IMR-90 (cell line): ENCODE results near the gene MFAP2. TPM values are rescaled to one million over a fixed set of nuclear protein-coding genes. Genes with fewer than 3 reads are reported as not detected.

Experiments
- ATAC-seq: fragments of 200-7000 bp; cut with Tn5 transposase; 2 replicates; pipeline ENCODE4 v1.9.1; 2020; ENCODE audit warnings: low read depth, mild to moderate bottlenecking, moderate library complexity
- BruUV-seq: library from RNA; stranded (reverse); fragments of 400-500 nt; replicated peaks from 2 replicates; lab custom pipeline; 2021; lab: Mats Ljungman, UMichigan
- CTCF ChIA-PET: fragments of 300-600 bp; formaldehyde crosslinking; extraction: SDS; loops from one replicate; lab custom pipeline; 2021; ENCODE audit warnings: antibody characterized with exemption; lab: Yijun Ruan, JAX
- POLR2A ChIA-PET: fragments of 300-600 bp; sonication (Branson Sonifier 250); formaldehyde crosslinking; loops from one replicate; lab custom pipeline; 2022; ENCODE audit warnings: antibody characterized with exemption; ENCODE audit not compliant: unreplicated experiment; lab: Charles Lee
- DNase-seq: peaks from one replicate; pipeline ENCODE4 v3.0.0; 2013
- H2AFZ ChIP-seq: replicated peaks from 2 replicates; pipeline ENCODE3; 2013; ENCODE audit warnings: low read length, mild to moderate bottlenecking; ENCODE audit not compliant: poor library complexity
- H2AK5ac ChIP-seq: 2 replicates; pipeline ENCODE4 v1.6.1; 2013; ENCODE audit warnings: low read depth, low read length, inconsistent platforms
- H2AK9ac ChIP-seq: replicated peaks from 2 replicates; pipeline ENCODE3; 2013; ENCODE audit warnings: mild to moderate bottlenecking, low read depth, low read length, moderate library complexity; ENCODE audit not compliant: poor library complexity
- H2BK120ac ChIP-seq: 2 replicates; pipeline ENCODE4 v1.6.1; 2013; ENCODE audit warnings: low read depth, low read length, inconsistent platforms
- H2BK15ac ChIP-seq: 3 replicates; pipeline ENCODE4 v1.6.1; 2013; ENCODE audit warnings: low read depth, low read length, inconsistent platforms
- H2BK20ac ChIP-seq: 2 replicates; pipeline ENCODE4 v1.6.1; 2013; ENCODE audit warnings: low read depth, mild to moderate bottlenecking, inconsistent platforms, low read length, moderate library complexity
- H2BK5ac ChIP-seq: 2 replicates; pipeline ENCODE4 v1.6.1; 2013; ENCODE audit warnings: mild to moderate bottlenecking, low read depth, low read length, inconsistent platforms; ENCODE audit not compliant: poor library complexity, severe bottlenecking
- H3K14ac ChIP-seq: replicated peaks from 2 replicates; pipeline ENCODE4 v1.6.1; 2013; ENCODE audit warnings: low read depth, low read length, inconsistent platforms
- H3K18ac ChIP-seq: 2 replicates; pipeline ENCODE4 v1.6.1; 2013; ENCODE audit warnings: low read depth, low read length, control low read depth
- H3K23ac ChIP-seq: 2 replicates; pipeline ENCODE4 v1.6.1; 2013; ENCODE audit warnings: low read depth, low read length, inconsistent platforms
- H3K27ac ChIP-seq: 2 replicates; pipeline ENCODE4 v1.5.1; 2013; ENCODE audit warnings: mild to moderate bottlenecking, control low read depth, low read length; ENCODE audit not compliant: insufficient read depth
- H3K27me3 ChIP-seq: 2 replicates; pipeline ENCODE4 v1.6.1; 2013; ENCODE audit warnings: low read length; ENCODE audit not compliant: control insufficient read depth, insufficient read depth
- H3K36me3 ChIP-seq: 2 replicates; pipeline ENCODE4 v1.6.1; 2013; ENCODE audit warnings: low read length, mixed read lengths; ENCODE audit not compliant: control insufficient read depth, insufficient read depth
- H3K4ac ChIP-seq: 2 replicates; pipeline ENCODE4 v1.6.1; 2013; ENCODE audit warnings: low read depth, low read length, inconsistent platforms
- H3K4me1 ChIP-seq: 2 replicates; pipeline ENCODE4 v1.6.1; 2013; ENCODE audit warnings: low read length, mixed read lengths; ENCODE audit not compliant: control insufficient read depth, insufficient read depth
- H3K4me2 ChIP-seq: 2 replicates; pipeline ENCODE4 v1.6.1; 2013; ENCODE audit warnings: low read depth, mild to moderate bottlenecking, control low read depth, low read length, moderate library complexity
- H3K4me3 ChIP-seq: 2 replicates; pipeline ENCODE4 v1.5.1; 2013; ENCODE audit warnings: low read depth, mild to moderate bottlenecking, control low read depth, low read length, moderate library complexity; ENCODE audit not compliant: insufficient read depth
- H3K56ac ChIP-seq: 2 replicates; pipeline ENCODE4 v1.6.1; 2013; ENCODE audit warnings: low read length, inconsistent platforms; ENCODE audit not compliant: insufficient read depth; ENCODE audit errors: extremely low read depth
- H3K79me1 ChIP-seq, 2 experiments: 2 replicates each; pipeline ENCODE4 v1.6.1; 2013; ENCODE audit warnings: low read length in 2 of 2, inconsistent platforms in 1 of 2, low read depth in 1 of 2
- H3K9ac ChIP-seq: 2 replicates; pipeline ENCODE4 v1.6.1; 2013; ENCODE audit warnings: low read depth, low read length, control low read depth
- H3K9me1 ChIP-seq: 2 replicates; pipeline ENCODE4 v1.6.1; 2013; ENCODE audit warnings: low read length, inconsistent platforms; ENCODE audit not compliant: insufficient read depth
- H3K9me3 ChIP-seq: 2 replicates; pipeline ENCODE4 v1.6.1; 2013; ENCODE audit warnings: low read length; ENCODE audit not compliant: control insufficient read depth, insufficient read depth
- H4K20me1 ChIP-seq: 2 replicates; pipeline ENCODE4 v1.6.1; 2013; ENCODE audit warnings: low read length, inconsistent platforms; ENCODE audit not compliant: insufficient read depth
- H4K5ac ChIP-seq: 2 replicates; pipeline ENCODE4 v1.6.1; 2013; ENCODE audit warnings: mild to moderate bottlenecking, low read depth, low read length, control low read depth
- H4K8ac ChIP-seq, 2 experiments: 2 replicates each; pipeline ENCODE4 v1.6.1; 2013; ENCODE audit warnings: low read depth in 2 of 2, low read length in 2 of 2, control low read depth in 1 of 2, inconsistent platforms in 1 of 2
- H4K91ac ChIP-seq: 2 replicates; pipeline ENCODE4 v1.6.1; 2013; ENCODE audit warnings: low read depth, low read length, inconsistent platforms; ENCODE audit not compliant: insufficient read depth
- BHLHE40 ChIP-seq: fragments of 150-350 bp; IDR thresholded peaks from 2 replicates; pipeline ENCODE4 v1.6.1; 2016; ENCODE audit warnings: mild to moderate bottlenecking, low read depth, low read length
- FOS ChIP-seq: fragments of 150-350 bp; IDR thresholded peaks from 2 replicates; pipeline ENCODE4 v1.6.1; 2016; ENCODE audit warnings: low read depth, low read length
- RAD21 ChIP-seq: IDR thresholded peaks from 2 replicates; pipeline ENCODE4 v1.6.1; 2012; ENCODE audit warnings: low read length, improper control_type of control experiment
- RCOR1 ChIP-seq: IDR thresholded peaks from 2 replicates; pipeline ENCODE4 v1.6.1; 2012; ENCODE audit warnings: mild to moderate bottlenecking, low read length, improper control_type of control experiment; ENCODE audit not compliant: insufficient replicate concordance
- WGBS, 2 experiments: methylation state at CpG; one replicate each; pipeline versions ENCODE4 v1.1.5 to v1.1.7; 2013; ENCODE audit warnings: missing lambda C conversion rate in 2 of 2; ENCODE audit not compliant: insufficient read length in 1 of 2; ENCODE audit errors: extremely low coverage in 2 of 2; 5-methylcytosine and 5-hydroxymethylcytosine counted together
- dilution Hi-C: fragments of 300-500 bp; cut with HindIII; formaldehyde crosslinking; loops from one replicate; pipeline ENCODE4 v1.14.3; 2018; ENCODE audit warnings: low sequenced_read_pairs; ENCODE audit not compliant: unreplicated experiment
- in situ Hi-C: fragments of 300-500 bp; cut with MboI; formaldehyde crosslinking; loops from 3 replicates; pipeline ENCODE4 v1.14.3; 2019; ENCODE audit warnings: low sequenced_read_pairs, inconsistent platforms, mixed read lengths
- intact Hi-C: fragments of 100-400 bp; cut with micrococcal nuclease; formaldehyde crosslinking; loops from 2 replicates; pipeline ENCODE4 v1.10.0; 2022
- polyA plus RNA-seq, 3 experiments: library from polyadenylated mRNA; depleted of rRNA; stranded (reverse); fragments of >200 nt; gene quantifications; 2 replicates each; pipeline ENCODE4 v1.2.3, GENCODE V29; 2012; ENCODE audit warnings: low replicate concordance in 1 of 3
- total RNA-seq: library from RNA; depleted of rRNA; stranded (reverse); fragments of >200 nt; gene quantifications from 2 replicates; pipeline ENCODE4 v1.2.3, GENCODE V29; 2012
- TF ChIP-seq, protein P1 (sequence below): conservative IDR thresholded peaks from 2 replicates; pipeline ENCODE4 v1.5.1; 2012; ENCODE audit warnings: mild to moderate bottlenecking, low read depth, low read length, improper control_type of control experiment
- TF ChIP-seq, protein P2 (sequence below): fragments of 150-350 bp; IDR thresholded peaks from 2 replicates; pipeline ENCODE4 v1.6.1; 2017; ENCODE audit warnings: mild to moderate bottlenecking, antibody characterized with exemption, low read length, low read depth

Gene MFAP2
- total and polyA plus RNA-seq, 2 of the 4 experiments (the other 2 are of a cell fraction) = 3.9 to 13.9 TPM

DNA sequence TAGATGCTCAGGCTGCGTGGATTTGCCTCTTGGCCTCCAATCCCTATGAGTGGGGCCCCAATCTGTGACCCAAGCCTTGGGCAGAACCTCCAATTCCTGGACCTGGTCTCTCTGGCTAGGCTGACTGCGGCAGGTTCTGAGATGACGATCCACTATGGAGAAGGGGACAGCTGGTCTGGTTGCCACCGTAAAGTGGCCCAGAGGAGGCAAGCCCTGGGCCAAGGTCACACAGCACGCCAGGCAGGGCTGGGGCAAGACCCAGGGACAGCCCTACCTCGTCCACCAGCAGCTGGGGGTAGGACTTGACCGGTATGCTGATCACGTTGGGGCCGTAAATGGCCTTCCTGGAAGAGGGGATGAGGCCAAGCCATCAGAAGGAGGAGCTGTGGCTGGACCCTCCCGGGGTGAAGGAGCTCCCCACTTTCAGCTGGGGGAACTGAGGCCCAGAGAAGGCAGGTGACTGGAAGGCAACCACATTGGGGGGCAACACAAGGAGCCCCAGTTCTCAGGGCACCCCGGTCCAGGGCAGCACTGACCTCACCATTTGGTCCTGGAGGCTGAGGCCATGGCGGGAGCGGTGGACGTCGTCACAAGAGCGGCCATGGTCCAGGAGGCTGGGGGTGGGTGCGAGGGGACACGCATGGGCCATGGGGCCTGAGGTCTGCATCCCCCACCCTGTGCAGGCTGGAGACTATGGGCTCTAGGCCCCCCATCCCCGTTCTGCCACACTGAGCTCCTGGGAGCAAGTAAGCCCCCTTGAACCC lies 21.5 kb upstream of the MFAP2 start:
- in situ Hi-C loops (no loop called here), dilution Hi-C loops (no loop called here), intact Hi-C loops (no loop called here)
- Histone ChIP-seq H2BK20ac (no peak overlapping the region), H3K9me3 (no peaks in the 10 kb centered on the region), H2BK5ac (no peak overlapping the region), H2AK5ac (no peak overlapping the region), H3K27ac (no peak overlapping the region), H3K4me2 (no peak overlapping the region), H3K56ac (no peak overlapping the region), H4K91ac (no peak overlapping the region), H3K4me3 (no peak overlapping the region), H2AFZ (no peak overlapping the region), H3K9ac (no peak overlapping the region), H3K27me3 (no peaks in the 10 kb centered on the region), H4K20me1 (peaks cover 10% of the 10 kb centered on the region), H4K5ac (no peak overlapping the region), H3K18ac (no peak overlapping the region), H3K4me1 (peaks cover 2% of the 10 kb centered on the region; the same call in 1 of the 2 replicates), H3K79me1 (no peaks in the 10 kb centered on the region), H3K9me1 (no peaks in the 10 kb centered on the region; the same call in 1 of the 2 replicates), H2BK15ac (no peak overlapping the region), H2BK120ac (no peak overlapping the region), H4K8ac (no peak overlapping the region), H3K23ac (no peak overlapping the region), H3K36me3 (peaks cover 25% of the 10 kb centered on the region), H3K4ac (no peak overlapping the region), H2AK9ac (no peak overlapping the region), H3K14ac (no peak overlapping the region)
- CTCF ChIA-PET = no interaction called here
- TF ChIP-seq RCOR1 (no peak), RAD21 (no peak), FOS (no peak), BHLHE40 (no peak)
- TF ChIP-seq, protein P1, sequence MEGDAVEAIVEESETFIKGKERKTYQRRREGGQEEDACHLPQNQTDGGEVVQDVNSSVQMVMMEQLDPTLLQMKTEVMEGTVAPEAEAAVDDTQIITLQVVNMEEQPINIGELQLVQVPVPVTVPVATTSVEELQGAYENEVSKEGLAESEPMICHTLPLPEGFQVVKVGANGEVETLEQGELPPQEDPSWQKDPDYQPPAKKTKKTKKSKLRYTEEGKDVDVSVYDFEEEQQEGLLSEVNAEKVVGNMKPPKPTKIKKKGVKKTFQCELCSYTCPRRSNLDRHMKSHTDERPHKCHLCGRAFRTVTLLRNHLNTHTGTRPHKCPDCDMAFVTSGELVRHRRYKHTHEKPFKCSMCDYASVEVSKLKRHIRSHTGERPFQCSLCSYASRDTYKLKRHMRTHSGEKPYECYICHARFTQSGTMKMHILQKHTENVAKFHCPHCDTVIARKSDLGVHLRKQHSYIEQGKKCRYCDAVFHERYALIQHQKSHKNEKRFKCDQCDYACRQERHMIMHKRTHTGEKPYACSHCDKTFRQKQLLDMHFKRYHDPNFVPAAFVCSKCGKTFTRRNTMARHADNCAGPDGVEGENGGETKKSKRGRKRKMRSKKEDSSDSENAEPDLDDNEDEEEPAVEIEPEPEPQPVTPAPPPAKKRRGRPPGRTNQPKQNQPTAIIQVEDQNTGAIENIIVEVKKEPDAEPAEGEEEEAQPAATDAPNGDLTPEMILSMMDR = no peak
- TF ChIP-seq, protein P2, sequence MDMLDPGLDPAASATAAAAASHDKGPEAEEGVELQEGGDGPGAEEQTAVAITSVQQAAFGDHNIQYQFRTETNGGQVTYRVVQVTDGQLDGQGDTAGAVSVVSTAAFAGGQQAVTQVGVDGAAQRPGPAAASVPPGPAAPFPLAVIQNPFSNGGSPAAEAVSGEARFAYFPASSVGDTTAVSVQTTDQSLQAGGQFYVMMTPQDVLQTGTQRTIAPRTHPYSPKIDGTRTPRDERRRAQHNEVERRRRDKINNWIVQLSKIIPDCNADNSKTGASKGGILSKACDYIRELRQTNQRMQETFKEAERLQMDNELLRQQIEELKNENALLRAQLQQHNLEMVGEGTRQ = no peak
- ATAC-seq = no peak
- no peak for DNase-seq
- no TSS peak for BruUV-seq
- 91% methylated on average over 7 of the region's 19 CpGs; no CpG with 5 or more reads in 1 of the 2 experiments for WGBS, 2 experiments
- POLR2A ChIA-PET = no interaction called here
